ENCODE data around the gene DNMT3L.

DNMT3L gene

GRCh38 chr21:44262338-44263056, 800 bp upstream of the DNMT3L start:
- H3K27ac ChIP-seq (ENCODE audit: low read length) = no peak overlapping the region
- H3K9ac ChIP-seq (ENCODE audit: low read length) = no peak overlapping the region
- H3K4me2 ChIP-seq (ENCODE audit: low read depth, low read length) = no peak overlapping the region
- no peaks in the 10 kb centered on the region for H3K4me1 ChIP-seq (ENCODE audit: low read length)
- no peaks in the 10 kb centered on the region for H3K36me3 ChIP-seq (replicated peaks; ENCODE audit: insufficient read depth, low read length)
- TF ChIP-seq, protein P1, sequence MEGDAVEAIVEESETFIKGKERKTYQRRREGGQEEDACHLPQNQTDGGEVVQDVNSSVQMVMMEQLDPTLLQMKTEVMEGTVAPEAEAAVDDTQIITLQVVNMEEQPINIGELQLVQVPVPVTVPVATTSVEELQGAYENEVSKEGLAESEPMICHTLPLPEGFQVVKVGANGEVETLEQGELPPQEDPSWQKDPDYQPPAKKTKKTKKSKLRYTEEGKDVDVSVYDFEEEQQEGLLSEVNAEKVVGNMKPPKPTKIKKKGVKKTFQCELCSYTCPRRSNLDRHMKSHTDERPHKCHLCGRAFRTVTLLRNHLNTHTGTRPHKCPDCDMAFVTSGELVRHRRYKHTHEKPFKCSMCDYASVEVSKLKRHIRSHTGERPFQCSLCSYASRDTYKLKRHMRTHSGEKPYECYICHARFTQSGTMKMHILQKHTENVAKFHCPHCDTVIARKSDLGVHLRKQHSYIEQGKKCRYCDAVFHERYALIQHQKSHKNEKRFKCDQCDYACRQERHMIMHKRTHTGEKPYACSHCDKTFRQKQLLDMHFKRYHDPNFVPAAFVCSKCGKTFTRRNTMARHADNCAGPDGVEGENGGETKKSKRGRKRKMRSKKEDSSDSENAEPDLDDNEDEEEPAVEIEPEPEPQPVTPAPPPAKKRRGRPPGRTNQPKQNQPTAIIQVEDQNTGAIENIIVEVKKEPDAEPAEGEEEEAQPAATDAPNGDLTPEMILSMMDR (IDR thresholded peaks at IDR 0.05; ENCODE audit: low read length) = no peak
- TF ChIP-seq EZH2 (optimal IDR thresholded peaks at IDR 0.05; ENCODE audit: low read depth, low read length) = no peak
- no peak for TF ChIP-seq EZH2phosphoT487 (IDR thresholded peaks at IDR 0.05; ENCODE audit: low read length)
- H3F3A ChIP-seq (ENCODE audit: insufficient read depth, low read length) = no peaks in the 10 kb centered on the region
- no peaks in the 10 kb centered on the region for H3K9me2 ChIP-seq (replicated peaks; ENCODE audit: insufficient read depth, low read length)
- no peaks in the 10 kb centered on the region for H3K79me2 ChIP-seq (ENCODE audit: low read length)
- H3K4me3 ChIP-seq (ENCODE audit: low read length) = no peak overlapping the region
- no peak for DNase-seq
- peaks cover 42% of the 10 kb centered on the region for H3K27me3 ChIP-seq (replicated peaks; ENCODE audit: insufficient read depth, low read length)
- H4K20me1 ChIP-seq (ENCODE audit: insufficient read depth, low read length) = no peaks in the 10 kb centered on the region
- H2AFZ ChIP-seq (ENCODE audit: low read length) = no peak overlapping the region
- no peaks in the 10 kb centered on the region for H3K9me3 ChIP-seq (replicated peaks; ENCODE audit: insufficient read depth, low read length)

DNA sequence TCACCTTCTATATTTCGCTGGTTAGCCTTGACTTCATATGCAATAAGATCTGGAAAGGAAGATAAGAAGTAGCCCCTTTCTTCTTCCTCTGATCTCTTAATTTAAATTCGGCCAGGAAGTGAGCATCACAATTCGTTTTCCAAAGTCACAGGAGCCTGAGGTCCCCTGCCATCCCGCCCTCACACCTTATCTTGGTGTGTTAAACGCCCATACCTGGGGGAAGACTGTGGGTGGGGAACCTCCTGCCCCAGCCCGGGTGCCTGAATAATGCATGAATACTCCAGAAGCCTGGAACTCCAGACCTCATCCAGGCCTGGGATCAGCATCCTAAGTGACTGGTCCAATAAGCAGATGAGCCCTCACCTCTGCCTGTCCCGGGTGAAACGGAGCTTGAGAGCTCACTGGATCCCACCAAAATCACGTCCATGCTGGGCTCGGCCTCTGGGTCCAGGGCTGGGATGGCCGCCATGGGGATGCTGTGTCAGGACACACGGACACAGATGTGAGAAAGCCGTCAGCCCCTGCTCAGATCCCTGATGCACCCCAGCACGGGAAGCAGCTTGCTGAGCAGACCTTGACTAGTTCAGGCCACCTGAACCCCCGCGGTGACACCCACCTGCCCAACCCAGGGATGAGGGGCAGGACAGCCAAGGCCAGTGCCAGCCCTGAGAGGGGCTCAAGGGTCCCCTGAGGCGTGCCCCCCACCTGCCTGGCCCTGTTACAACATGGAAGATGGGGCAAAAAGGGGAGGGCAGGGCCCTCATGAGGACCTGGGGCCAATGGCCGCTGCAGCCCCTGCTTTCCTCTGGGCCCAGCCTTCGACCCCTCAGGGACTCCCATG, 686 bp downstream of the DNMT3L start:
- H3K9ac ChIP-seq (ENCODE audit: low read length) = no peak overlapping the region
- TF ChIP-seq EZH2 (optimal IDR thresholded peaks at IDR 0.05; ENCODE audit: low read depth, low read length) = no peak
- TF ChIP-seq, protein P1 (IDR thresholded peaks at IDR 0.05; ENCODE audit: low read length) = no peak
- no peak for TF ChIP-seq EZH2phosphoT487 (IDR thresholded peaks at IDR 0.05; ENCODE audit: low read length)

DNA sequence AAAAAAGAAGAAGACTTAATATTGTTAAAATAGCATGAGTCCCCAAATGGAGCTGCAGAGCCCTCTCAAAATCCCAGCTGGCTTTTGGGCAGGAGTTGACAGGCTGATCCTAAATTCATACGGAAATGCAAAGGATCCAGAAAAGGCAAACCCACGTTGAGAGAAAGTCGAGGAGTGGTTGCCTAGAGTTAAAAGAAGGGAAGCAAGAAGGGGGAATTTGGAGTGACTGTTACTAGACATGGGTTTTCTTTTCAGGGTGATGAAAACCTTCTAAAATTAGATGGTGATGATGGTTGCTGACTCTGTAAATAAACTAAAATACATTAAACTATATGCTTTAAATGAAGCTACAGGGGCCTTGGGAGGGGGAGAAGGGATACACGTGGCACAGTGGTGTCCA, 1.6 kb downstream of the DNMT3L start:
- Histone ChIP-seq H3K4me2 (ENCODE audit: low read depth, low read length) (no peak overlapping the region), H3K27ac (ENCODE audit: low read length) (no peak overlapping the region)
- TF ChIP-seq, protein P1 (IDR thresholded peaks at IDR 0.05; ENCODE audit: low read length) = no peak
- TF ChIP-seq EZH2phosphoT487 (IDR thresholded peaks at IDR 0.05; ENCODE audit: low read length) = no peak
- no peak for TF ChIP-seq EZH2 (optimal IDR thresholded peaks at IDR 0.05; ENCODE audit: low read depth, low read length)

More for the DNA sequence above, 686 bp downstream of the DNMT3L start:
- no peaks in the 10 kb centered on the region for H4K20me1 ChIP-seq (ENCODE audit: insufficient read depth, low read length)
- no peak overlapping the region for H3K27ac ChIP-seq (ENCODE audit: low read length)
- no peaks in the 10 kb centered on the region for H3K36me3 ChIP-seq (replicated peaks; ENCODE audit: insufficient read depth, low read length)
- H3K9me3 ChIP-seq (replicated peaks; ENCODE audit: insufficient read depth, low read length) = no peaks in the 10 kb centered on the region
- no peaks in the 10 kb centered on the region for H3K79me2 ChIP-seq (ENCODE audit: low read length)
- no peak for DNase-seq
- H3F3A ChIP-seq (ENCODE audit: insufficient read depth, low read length) = no peaks in the 10 kb centered on the region
- H3K4me1 ChIP-seq (ENCODE audit: low read length) = no peaks in the 10 kb centered on the region
- H3K27me3 ChIP-seq (replicated peaks; ENCODE audit: insufficient read depth, low read length) = peaks cover 48% of the 10 kb centered on the region
- H3K4me3 ChIP-seq (ENCODE audit: low read length) = no peak overlapping the region
- no peaks in the 10 kb centered on the region for H3K9me2 ChIP-seq (replicated peaks; ENCODE audit: insufficient read depth, low read length)
- no peak overlapping the region for H3K4me2 ChIP-seq (ENCODE audit: low read depth, low read length)
- no peak overlapping the region for H2AFZ ChIP-seq (ENCODE audit: low read length)

More for the DNA sequence above, 1.6 kb downstream of the DNMT3L start:
- Histone ChIP-seq H3K36me3 (replicated peaks; ENCODE audit: insufficient read depth, low read length) (no peaks in the 10 kb centered on the region), H3K9ac (ENCODE audit: low read length) (no peak overlapping the region), H3K9me3 (replicated peaks; ENCODE audit: insufficient read depth, low read length) (no peaks in the 10 kb centered on the region), H3K4me3 (ENCODE audit: low read length) (no peak overlapping the region), H3K9me2 (replicated peaks; ENCODE audit: insufficient read depth, low read length) (no peaks in the 10 kb centered on the region), H3K4me1 (ENCODE audit: low read length) (no peaks in the 10 kb centered on the region), H3K27me3 (replicated peaks; ENCODE audit: insufficient read depth, low read length) (peaks cover 54% of the 10 kb centered on the region), H3K79me2 (ENCODE audit: low read length) (no peaks in the 10 kb centered on the region), H4K20me1 (ENCODE audit: insufficient read depth, low read length) (no peaks in the 10 kb centered on the region), H2AFZ (ENCODE audit: low read length) (no peak overlapping the region), H3F3A (ENCODE audit: insufficient read depth, low read length) (no peaks in the 10 kb centered on the region)
- DNase-seq = no peak
